ENCODE measurements around the gene USP17L17. TPM values are rescaled to one million over a fixed set of nuclear protein-coding genes. Genes with fewer than 3 reads are reported as not detected.

The USP17L17 gene, protein sequence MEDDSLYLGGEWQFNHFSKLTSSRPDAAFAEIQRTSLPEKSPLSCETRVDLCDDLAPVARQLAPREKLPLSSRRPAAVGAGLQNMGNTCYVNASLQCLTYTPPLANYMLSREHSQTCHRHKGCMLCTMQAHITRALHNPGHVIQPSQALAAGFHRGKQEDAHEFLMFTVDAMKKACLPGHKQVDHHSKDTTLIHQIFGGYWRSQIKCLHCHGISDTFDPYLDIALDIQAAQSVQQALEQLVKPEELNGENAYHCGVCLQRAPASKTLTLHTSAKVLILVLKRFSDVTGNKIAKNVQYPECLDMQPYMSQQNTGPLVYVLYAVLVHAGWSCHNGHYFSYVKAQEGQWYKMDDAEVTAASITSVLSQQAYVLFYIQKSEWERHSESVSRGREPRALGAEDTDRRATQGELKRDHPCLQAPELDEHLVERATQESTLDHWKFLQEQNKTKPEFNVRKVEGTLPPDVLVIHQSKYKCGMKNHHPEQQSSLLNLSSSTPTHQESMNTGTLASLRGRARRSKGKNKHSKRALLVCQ
- not detected in 2 replicates for total RNA-seq (2014; rRNA removed; shearing (Covaris generic))

DNA sequence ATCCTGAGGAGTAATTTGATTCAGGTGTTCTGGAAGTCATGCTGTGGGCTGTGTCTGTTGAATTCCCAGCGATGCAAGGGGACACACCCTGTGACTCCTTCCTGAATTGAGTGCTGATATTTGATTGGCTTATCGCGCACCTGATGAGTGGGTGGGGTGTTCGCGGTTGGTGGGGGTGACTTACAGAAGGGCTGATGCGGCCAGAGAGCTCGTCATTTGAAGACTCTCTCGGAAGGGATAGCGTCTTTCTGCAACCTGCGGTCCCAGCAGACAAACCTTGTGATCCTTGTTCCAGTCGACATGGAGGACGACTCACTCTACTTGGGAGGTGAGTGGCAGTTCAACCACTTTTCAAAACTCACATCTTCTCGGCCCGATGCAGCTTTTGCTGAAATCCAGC, at the start of gene USP17L17:
Gene USP17L17, plus strand, starts transcription at position 301 of the 400 bp plus-strand sequence. Its CDS starts 0 bp downstream, at position 301.

DNA sequence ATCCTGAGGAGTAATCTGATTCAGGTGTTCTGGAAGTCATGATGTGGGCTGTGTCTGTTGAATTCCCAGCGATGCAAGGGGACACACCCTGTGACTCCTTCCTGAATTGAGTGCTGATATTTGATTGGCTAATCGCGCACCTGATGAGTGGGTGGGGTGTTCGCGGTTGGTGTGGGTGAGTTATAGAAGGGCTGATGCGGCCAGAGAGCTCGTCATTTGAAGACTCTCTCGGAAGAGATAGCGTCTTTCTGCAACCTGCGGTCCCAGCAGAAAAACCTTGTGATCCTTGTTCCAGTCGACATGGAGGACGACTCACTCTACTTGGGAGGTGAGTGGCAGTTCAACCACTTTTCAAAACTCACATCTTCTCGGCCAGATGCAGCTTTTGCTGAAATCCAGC, 33.3 kb upstream of the USP17L17 start, which contains the start of gene USP17L10:
Gene USP17L10, plus strand, starts transcription at position 301 of the 400 bp plus-strand sequence. Its CDS starts 0 bp downstream, at position 301.

DNA sequence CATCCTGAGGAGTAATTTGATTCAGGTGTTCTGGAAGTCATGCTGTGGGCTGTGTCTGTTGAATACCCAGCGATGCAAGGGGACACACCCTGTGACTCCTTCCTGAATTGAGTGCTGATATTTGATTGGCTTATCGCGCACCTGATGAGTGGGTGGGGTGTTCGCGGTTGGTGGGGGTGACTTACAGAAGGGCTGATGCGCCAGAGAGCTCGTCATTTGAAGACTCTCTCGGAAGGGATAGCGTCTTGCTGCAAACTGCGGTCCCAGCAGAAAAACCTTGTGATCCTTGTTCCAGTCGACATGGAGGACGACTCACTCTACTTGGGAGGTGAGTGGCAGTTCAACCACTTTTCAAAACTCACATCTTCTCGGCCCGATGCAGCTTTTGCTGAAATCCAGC, 28.6 kb upstream of the USP17L17 start, which contains the start of gene USP17L11:
Gene USP17L11, plus strand, starts transcription at position 301 of the 400 bp plus-strand sequence. Its CDS starts 0 bp downstream, at position 301.

DNA sequence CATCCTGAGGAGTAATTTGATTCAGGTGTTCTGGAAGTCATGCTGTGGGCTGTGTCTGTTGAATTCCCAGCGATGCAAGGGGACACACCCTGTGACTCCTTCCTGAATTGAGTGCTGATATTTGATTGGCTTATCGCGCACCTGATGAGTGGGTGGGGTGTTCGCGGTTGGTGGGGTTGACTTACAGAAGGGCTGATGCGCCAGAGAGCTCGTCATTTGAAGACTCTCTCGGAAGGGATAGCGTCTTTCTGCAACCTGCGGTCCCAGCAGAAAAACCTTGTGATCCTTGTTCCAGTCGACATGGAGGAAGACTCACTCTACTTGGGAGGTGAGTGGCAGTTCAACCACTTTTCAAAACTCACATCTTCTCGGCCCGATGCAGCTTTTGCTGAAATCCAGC, 23.8 kb upstream of the USP17L17 start, which contains the start of gene USP17L12:
Gene USP17L12, plus strand, starts transcription at position 301 of the 400 bp plus-strand sequence. Its CDS starts 0 bp downstream, at position 301.

DNA sequence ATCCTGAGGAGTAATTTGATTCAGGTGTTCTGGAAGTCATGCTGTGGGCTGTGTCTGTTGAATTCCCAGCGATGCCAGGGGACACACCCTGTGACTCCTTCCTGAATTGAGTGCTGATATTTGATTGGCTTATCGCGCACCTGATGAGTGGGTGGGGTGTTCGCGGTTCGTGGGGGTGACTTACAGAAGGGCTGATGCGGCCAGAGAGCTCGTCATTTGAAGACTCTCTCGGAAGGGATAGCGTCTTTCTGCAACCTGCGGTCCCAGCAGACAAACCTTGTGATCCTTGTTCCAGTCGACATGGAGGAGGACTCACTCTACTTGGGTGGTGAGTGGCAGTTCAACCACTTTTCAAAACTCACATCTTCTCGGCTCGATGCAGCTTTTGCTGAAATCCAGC, 19.1 kb upstream of the USP17L17 start, which contains the start of gene USP17L13:
Gene USP17L13, plus strand, starts transcription at position 301 of the 400 bp plus-strand sequence. Its CDS starts 0 bp downstream, at position 301.

DNA sequence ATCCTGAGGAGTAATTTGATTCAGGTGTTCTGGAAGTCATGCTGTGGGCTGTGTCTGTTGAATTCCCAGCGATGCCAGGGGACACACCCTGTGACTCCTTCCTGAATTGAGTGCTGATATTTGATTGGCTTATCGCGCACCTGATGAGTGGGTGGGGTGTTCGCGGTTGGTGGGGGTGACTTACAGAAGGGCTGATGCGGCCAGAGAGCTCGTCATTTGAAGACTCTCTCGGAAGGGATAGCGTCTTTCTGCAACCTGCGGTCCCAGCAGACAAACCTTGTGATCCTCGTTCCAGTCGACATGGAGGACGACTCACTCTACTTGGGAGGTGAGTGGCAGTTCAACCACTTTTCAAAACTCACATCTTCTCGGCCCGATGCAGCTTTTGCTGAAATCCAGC, 9.6 kb upstream of the USP17L17 start, which contains the start of gene USP17L15:
Gene USP17L15, plus strand, starts transcription at position 301 of the 400 bp plus-strand sequence. Its CDS starts 0 bp downstream, at position 301.

DNA sequence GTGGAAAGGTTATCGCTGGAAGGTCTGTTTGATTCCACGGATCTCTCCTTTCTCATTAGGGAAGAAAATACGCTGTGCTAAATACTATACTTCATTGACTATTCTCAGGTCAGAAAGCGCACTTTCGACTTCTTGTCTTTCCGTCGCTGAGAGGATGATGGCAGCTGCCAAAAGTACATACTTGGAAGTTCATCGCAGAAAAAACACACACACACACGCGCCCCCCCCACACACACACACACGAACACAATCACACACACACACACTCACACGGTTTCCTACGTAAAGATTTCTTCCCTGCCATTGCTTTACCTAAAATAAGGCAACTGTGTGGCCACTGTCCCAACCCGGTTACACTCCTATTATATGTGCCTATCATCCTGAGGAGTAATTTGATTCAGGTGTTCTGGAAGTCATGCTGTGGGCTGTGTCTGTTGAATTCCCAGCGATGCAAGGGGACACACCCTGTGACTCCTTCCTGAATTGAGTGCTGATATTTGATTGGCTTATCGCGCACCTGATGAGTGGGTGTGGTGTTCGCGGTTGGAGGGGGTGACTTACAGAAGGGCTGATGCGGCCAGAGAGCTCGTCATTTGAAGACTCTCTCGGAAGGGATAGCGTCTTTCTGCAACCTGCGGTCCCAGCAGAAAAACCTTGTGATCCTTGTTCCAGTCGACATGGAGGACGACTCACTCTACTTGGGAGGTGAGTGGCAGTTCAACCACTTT, 4.4 kb downstream of the USP17L17 start, which contains the start of gene USP17L18:
Gene USP17L18, plus strand, starts transcription at position 678 of the 728 bp plus-strand sequence. Its CDS starts 0 bp downstream, at position 678.

DNA sequence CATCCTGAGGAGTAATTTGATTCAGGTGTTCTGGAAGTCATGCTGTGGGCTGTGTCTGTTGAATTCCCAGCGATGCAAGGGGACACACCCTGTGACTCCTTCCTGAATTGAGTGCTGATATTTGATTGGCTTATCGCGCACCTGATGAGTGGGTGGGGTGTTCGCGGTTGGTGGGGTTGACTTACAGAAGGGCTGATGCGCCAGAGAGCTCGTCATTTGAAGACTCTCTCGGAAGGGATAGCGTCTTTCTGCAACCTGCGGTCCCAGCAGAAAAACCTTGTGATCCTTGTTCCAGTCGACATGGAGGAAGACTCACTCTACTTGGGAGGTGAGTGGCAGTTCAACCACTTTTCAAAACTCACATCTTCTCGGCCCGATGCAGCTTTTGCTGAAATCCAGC, 9.4 kb downstream of the USP17L17 start, which contains the start of gene USP17L19:
Gene USP17L19, plus strand, starts transcription at position 301 of the 400 bp plus-strand sequence. Its CDS starts 0 bp downstream, at position 301.

DNA sequence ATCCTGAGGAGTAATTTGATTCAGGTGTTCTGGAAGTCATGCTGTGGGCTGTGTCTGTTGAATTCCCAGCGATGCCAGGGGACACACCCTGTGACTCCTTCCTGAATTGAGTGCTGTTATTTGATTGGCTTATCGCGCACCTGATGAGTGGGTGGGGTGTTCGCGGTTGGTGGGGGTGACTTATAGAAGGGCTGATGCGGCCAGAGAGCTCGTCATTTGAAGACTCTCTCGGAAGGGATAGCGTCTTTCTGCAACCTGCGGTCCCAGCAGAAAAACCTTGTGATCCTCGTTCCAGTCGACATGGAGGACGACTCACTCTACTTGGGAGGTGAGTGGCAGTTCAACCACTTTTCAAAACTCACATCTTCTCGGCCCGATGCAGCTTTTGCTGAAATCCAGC, 14.1 kb downstream of the USP17L17 start, which contains the start of gene USP17L20:
Gene USP17L20, plus strand, starts transcription at position 301 of the 400 bp plus-strand sequence. Its CDS starts 0 bp downstream, at position 301.

DNA sequence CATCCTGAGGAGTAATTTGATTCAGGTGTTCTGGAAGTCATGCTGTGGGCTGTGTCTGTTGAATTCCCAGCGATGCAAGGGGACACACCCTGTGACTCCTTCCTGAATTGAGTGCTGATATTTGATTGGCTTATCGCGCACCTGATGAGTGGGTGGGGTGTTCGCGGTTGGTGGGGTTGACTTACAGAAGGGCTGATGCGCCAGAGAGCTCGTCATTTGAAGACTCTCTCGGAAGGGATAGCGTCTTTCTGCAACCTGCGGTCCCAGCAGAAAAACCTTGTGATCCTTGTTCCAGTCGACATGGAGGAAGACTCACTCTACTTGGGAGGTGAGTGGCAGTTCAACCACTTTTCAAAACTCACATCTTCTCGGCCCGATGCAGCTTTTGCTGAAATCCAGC, 18.9 kb downstream of the USP17L17 start, which contains the start of gene USP17L21:
Gene USP17L21, plus strand, starts transcription at position 301 of the 400 bp plus-strand sequence. Its CDS starts 0 bp downstream, at position 301.

DNA sequence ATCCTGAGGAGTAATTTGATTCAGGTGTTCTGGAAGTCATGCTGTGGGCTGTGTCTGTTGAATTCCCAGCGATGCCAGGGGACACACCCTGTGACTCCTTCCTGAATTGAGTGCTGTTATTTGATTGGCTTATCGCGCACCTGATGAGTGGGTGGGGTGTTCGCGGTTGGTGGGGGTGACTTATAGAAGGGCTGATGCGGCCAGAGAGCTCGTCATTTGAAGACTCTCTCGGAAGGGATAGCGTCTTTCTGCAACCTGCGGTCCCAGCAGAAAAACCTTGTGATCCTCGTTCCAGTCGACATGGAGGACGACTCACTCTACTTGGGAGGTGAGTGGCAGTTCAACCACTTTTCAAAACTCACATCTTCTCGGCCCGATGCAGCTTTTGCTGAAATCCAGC, 23.6 kb downstream of the USP17L17 start, which contains the start of gene USP17L22:
Gene USP17L22, plus strand, starts transcription at position 301 of the 400 bp plus-strand sequence. Its CDS starts 0 bp downstream, at position 301.

Other genes starting within 250 kb of the USP17L17 start
- not detected in 2 replicates for gene FAM90A26, start 73.5 kb upstream of the USP17L17 start, total RNA-seq (2014; rRNA removed; shearing (Covaris generic))
- gene USP17L10, start 33.2 kb upstream of the USP17L17 start, total RNA-seq (2014; rRNA removed; shearing (Covaris generic)), result not detected in 2 replicates
- gene USP17L11, start 28.5 kb upstream of the USP17L17 start, total RNA-seq (2014; rRNA removed; shearing (Covaris generic)), result not detected in 2 replicates
- not detected in 2 replicates for gene USP17L12, start 23.7 kb upstream of the USP17L17 start, total RNA-seq (2014; rRNA removed; shearing (Covaris generic))
- gene USP17L13, start 19.0 kb upstream of the USP17L17 start, total RNA-seq (2014; rRNA removed; shearing (Covaris generic)), result not detected in 2 replicates
- gene USP17L15, start 9.5 kb upstream of the USP17L17 start, total RNA-seq (2014; rRNA removed; shearing (Covaris generic)), result not detected in 2 replicates
- gene USP17L18, start 4.8 kb downstream of the USP17L17 start, total RNA-seq (2014; rRNA removed; shearing (Covaris generic)), result not detected in 2 replicates
- not detected in 2 replicates for gene USP17L19, start 9.5 kb downstream of the USP17L17 start, total RNA-seq (2014; rRNA removed; shearing (Covaris generic))
- gene USP17L20, start 14.2 kb downstream of the USP17L17 start, total RNA-seq (2014; rRNA removed; shearing (Covaris generic)), result not detected in 2 replicates
- not detected in 2 replicates for gene USP17L21, start 19.0 kb downstream of the USP17L17 start, total RNA-seq (2014; rRNA removed; shearing (Covaris generic))
- gene USP17L22, start 23.7 kb downstream of the USP17L17 start, total RNA-seq (2014; rRNA removed; shearing (Covaris generic)), result not detected in 2 replicates
- gene USP17L24, start 81.3 kb downstream of the USP17L17 start, total RNA-seq (2014; rRNA removed; shearing (Covaris generic)), result not detected in 2 replicates
- gene USP17L25, start 86.0 kb downstream of the USP17L17 start, total RNA-seq (2014; rRNA removed; shearing (Covaris generic)), result not detected in 2 replicates
- gene USP17L26, start 90.8 kb downstream of the USP17L17 start, total RNA-seq (2014; rRNA removed; shearing (Covaris generic)), result not detected in 2 replicates
- not detected in 2 replicates for gene USP17L5, start 95.5 kb downstream of the USP17L17 start, total RNA-seq (2014; rRNA removed; shearing (Covaris generic))
- gene USP17L27, start 100.3 kb downstream of the USP17L17 start, total RNA-seq (2014; rRNA removed; shearing (Covaris generic)), result not detected in 2 replicates
- not detected in 2 replicates for gene USP17L28, start 105.0 kb downstream of the USP17L17 start, total RNA-seq (2014; rRNA removed; shearing (Covaris generic))
- not detected in 2 replicates for gene USP17L29, start 109.8 kb downstream of the USP17L17 start, total RNA-seq (2014; rRNA removed; shearing (Covaris generic))
- not detected in 2 replicates for gene USP17L30, start 119.2 kb downstream of the USP17L17 start, total RNA-seq (2014; rRNA removed; shearing (Covaris generic))
- not detected in 2 replicates for gene DEFB131A, start 200.5 kb downstream of the USP17L17 start, total RNA-seq (2014; rRNA removed; shearing (Covaris generic))

All from A375 (cell line).